PFSK-1 (cell line): ENCODE data around the gene FCSK.

Experiments
- FOXP2 ChIP-seq: optimal IDR thresholded peaks from 2 replicates; pipeline ENCODE3; 2011; ENCODE audit warnings: borderline replicate concordance, control low read depth, inconsistent platforms; ENCODE audit not compliant: insufficient read depth; ENCODE audit errors: extremely low read length, extremely low read depth
- POLR2AphosphoS5 ChIP-seq: IDR thresholded peaks from 2 replicates; pipeline ENCODE4 v1.6.1; 2012; ENCODE audit warnings: low read depth, mild to moderate bottlenecking, control low read depth, low read length, moderate library complexity
- REST ChIP-seq, 2 experiments: IDR thresholded peaks; 2 replicates each; pipeline versions ENCODE4 v1.6.1 to v1.8.0; 2011 to 2012; ENCODE audit warnings: low read depth in 2 of 2, low read length in 2 of 2, control low read depth in 1 of 2, inconsistent platforms in 1 of 2, mild to moderate bottlenecking in 1 of 2, moderate library complexity in 1 of 2; ENCODE audit not compliant: insufficient read depth in 1 of 2
- SIN3A ChIP-seq: IDR thresholded peaks from 2 replicates; pipeline ENCODE4 v1.6.1; 2012; ENCODE audit warnings: mild to moderate bottlenecking, low read length, moderate library complexity, borderline replicate concordance; ENCODE audit not compliant: insufficient read depth
- TAF1 ChIP-seq: IDR thresholded peaks from 2 replicates; pipeline ENCODE4 v1.6.1; 2012; ENCODE audit warnings: low read length, control low read depth, borderline replicate concordance; ENCODE audit not compliant: insufficient read depth

Gene FCSK

GRCh38 chr16:70419384-70420327 lies 34.7 kb upstream of the FCSK start:
- TF ChIP-seq REST (IDR thresholded peaks at IDR 0.05; ENCODE audit: insufficient read depth in 1 of 2, low read depth in 2 of 2, low read length in 2 of 2) = no peak
- no peak for TF ChIP-seq FOXP2
- no peak for TF ChIP-seq TAF1
- TF ChIP-seq POLR2AphosphoS5 = no peak
- TF ChIP-seq SIN3A = no peak

- TF ChIP-seq REST (IDR thresholded peaks at IDR 0.05; ENCODE audit: insufficient read depth in 1 of 2, low read depth in 2 of 2, low read length in 2 of 2) = no peak
- TF ChIP-seq FOXP2 = no peak
- TF ChIP-seq TAF1 = no peak
- no peak for TF ChIP-seq SIN3A
- TF ChIP-seq POLR2AphosphoS5 = no peak
Observed at GRCh38 chr16:70421014-70421413, 33.4 kb upstream of the FCSK start.

- TF ChIP-seq TAF1 (no peak), SIN3A (no peak), FOXP2 (no peak)
Observed at GRCh38 chr16:70421473-70422311, 32.7 kb upstream of the FCSK start.

GRCh38 chr16:70422543-70422942 lies 31.9 kb upstream of the FCSK start:
- TF ChIP-seq REST (IDR thresholded peaks at IDR 0.05; ENCODE audit: insufficient read depth in 1 of 2, low read depth in 2 of 2, low read length in 2 of 2) (no peak), FOXP2 (no peak), SIN3A (no peak), POLR2AphosphoS5 (no peak), TAF1 (no peak)

GRCh38 chr16:70427786-70428177 lies 26.6 kb upstream of the FCSK start:
- TF ChIP-seq TAF1 = no peak
